Measurements from ENCODE around the gene CARMIL1.

Gene CARMIL1

GRCh38 chr6:25352285-25352684 lies 73.1 kb downstream of the CARMIL1 start:
- no peak for TF ChIP-seq CTCF (IDR thresholded peaks at IDR 0.05; ENCODE audit: insufficient read depth, missing control alignments)
- no peak for FAIRE-seq

GRCh38 chr6:25354078-25354932 lies 75.1 kb downstream of the CARMIL1 start:
- TF ChIP-seq CTCF (IDR thresholded peaks at IDR 0.05; ENCODE audit: insufficient read depth, missing control alignments): no peak
- DNase-seq (ENCODE audit: insufficient read length, low spot score) (no peak), FAIRE-seq (no peak)

More at GRCh38 chr6:25352285-25352684, 73.1 kb downstream of the CARMIL1 start:
- no peak for DNase-seq (ENCODE audit: insufficient read length, low spot score)

- TF ChIP-seq CTCF (IDR thresholded peaks at IDR 0.05; ENCODE audit: insufficient read depth, missing control alignments): no peak
- no peak for FAIRE-seq
- DNase-seq (ENCODE audit: insufficient read length, low spot score): no peak
Measured at GRCh38 chr6:25359191-25359861, 80.2 kb downstream of the CARMIL1 start.

GRCh38 chr6:25359891-25360290 lies 80.7 kb downstream of the CARMIL1 start:
- FAIRE-seq (no peak), DNase-seq (ENCODE audit: insufficient read length, low spot score) (no peak)
- no peak for TF ChIP-seq CTCF (IDR thresholded peaks at IDR 0.05; ENCODE audit: insufficient read depth, missing control alignments)

- DNase-seq (ENCODE audit: insufficient read length, low spot score) (no peak), FAIRE-seq (no peak)
- TF ChIP-seq CTCF (IDR thresholded peaks at IDR 0.05; ENCODE audit: insufficient read depth, missing control alignments): no peak
Measured at GRCh38 chr6:25360621-25361020, 81.4 kb downstream of the CARMIL1 start.

GRCh38 chr6:25363427-25363826 lies 84.3 kb downstream of the CARMIL1 start:
- DNase-seq (ENCODE audit: insufficient read length, low spot score) (no peak), FAIRE-seq (no peak)
- no peak for TF ChIP-seq CTCF (IDR thresholded peaks at IDR 0.05; ENCODE audit: insufficient read depth, missing control alignments)

GRCh38 chr6:25365154-25365553 lies 86.0 kb downstream of the CARMIL1 start:
- no peak for TF ChIP-seq CTCF (IDR thresholded peaks at IDR 0.05; ENCODE audit: insufficient read depth, missing control alignments)
- FAIRE-seq: no peak
- no peak for DNase-seq (ENCODE audit: insufficient read length, low spot score)
